GM10266 (cell line): ENCODE measurements around the gene MARCO.
"Not testable (repeated sequence)": the region's sequence is repeated elsewhere in the genome, so short reads cannot be mapped to it uniquely, and the experiment has no call there.

Source experiments
- DNase-seq: peaks from one replicate; pipeline ENCODE4 v3.0.0; 2012; ENCODE audit errors: extremely low spot score
- CTCF ChIP-seq: IDR thresholded peaks from 2 replicates; pipeline ENCODE4 v1.5.1; 2012; ENCODE audit warnings: mild to moderate bottlenecking, low read depth; ENCODE audit not compliant: control insufficient read depth, insufficient read depth; ENCODE audit errors: missing control alignments

Gene MARCO

GRCh38 chr2:118991554-118991953 is 49.6 kb downstream of the MARCO start:
- no peak for DNase-seq
- no peak for TF ChIP-seq CTCF

GRCh38 chr2:118992740-118993391 is 50.9 kb downstream of the MARCO start:
- no peak for DNase-seq
- no peak for TF ChIP-seq CTCF

- no peak for TF ChIP-seq CTCF
Observed at GRCh38 chr2:118993392-118993752, 51.4 kb downstream of the MARCO start.

GRCh38 chr2:118994172-118994700 is 52.2 kb downstream of the MARCO start:
- no peak for TF ChIP-seq CTCF
- DNase-seq: no peak

More at GRCh38 chr2:118993392-118993752, 51.4 kb downstream of the MARCO start:
- no peak for DNase-seq

- TF ChIP-seq CTCF: no peak
Observed at GRCh38 chr2:118994778-118995177, 52.8 kb downstream of the MARCO start.

GRCh38 chr2:119003856-119004255 is 61.9 kb downstream of the MARCO start:
- not testable (repeated sequence) for DNase-seq

More at GRCh38 chr2:118994778-118995177, 52.8 kb downstream of the MARCO start:
- DNase-seq: no peak

- no peak for TF ChIP-seq CTCF
- no peak for DNase-seq
Observed at GRCh38 chr2:119004602-119005001, 62.6 kb downstream of the MARCO start.

GRCh38 chr2:119005051-119005450 is 63.1 kb downstream of the MARCO start:
- no peak for DNase-seq
- TF ChIP-seq CTCF: no peak
